IMR-90 (cell line): Measurements from ENCODE around the gene ETFB. TPM values are rescaled to one million over a fixed set of nuclear protein-coding genes. Genes with fewer than 3 reads are reported as not detected.

Source experiments
- ATAC-seq: fragments of 200-7000 bp; cut with Tn5 transposase; 2 replicates; pipeline ENCODE4 v1.9.1; 2020; ENCODE audit warnings: low read depth, mild to moderate bottlenecking, moderate library complexity
- BruUV-seq: library from RNA; stranded (reverse); fragments of 400-500 nt; replicated peaks from 2 replicates; lab custom pipeline; 2021; lab: Mats Ljungman, UMichigan
- CTCF ChIA-PET: fragments of 300-600 bp; formaldehyde crosslinking; extraction: SDS; loops from one replicate; lab custom pipeline; 2021; ENCODE audit warnings: antibody characterized with exemption; lab: Yijun Ruan, JAX
- POLR2A ChIA-PET: fragments of 300-600 bp; sonication (Branson Sonifier 250); formaldehyde crosslinking; loops from one replicate; lab custom pipeline; 2022; ENCODE audit warnings: antibody characterized with exemption; ENCODE audit not compliant: unreplicated experiment; lab: Charles Lee
- DNase-seq: peaks from one replicate; pipeline ENCODE4 v3.0.0; 2013
- H2AFZ ChIP-seq: replicated peaks from 2 replicates; pipeline ENCODE3; 2013; ENCODE audit warnings: low read length, mild to moderate bottlenecking; ENCODE audit not compliant: poor library complexity
- H2AK5ac ChIP-seq: 2 replicates; pipeline ENCODE4 v1.6.1; 2013; ENCODE audit warnings: low read depth, low read length, inconsistent platforms
- H2AK9ac ChIP-seq: replicated peaks from 2 replicates; pipeline ENCODE3; 2013; ENCODE audit warnings: mild to moderate bottlenecking, low read depth, low read length, moderate library complexity; ENCODE audit not compliant: poor library complexity
- H2BK120ac ChIP-seq: 2 replicates; pipeline ENCODE4 v1.6.1; 2013; ENCODE audit warnings: low read depth, low read length, inconsistent platforms
- H2BK15ac ChIP-seq: 3 replicates; pipeline ENCODE4 v1.6.1; 2013; ENCODE audit warnings: low read depth, low read length, inconsistent platforms
- H2BK20ac ChIP-seq: 2 replicates; pipeline ENCODE4 v1.6.1; 2013; ENCODE audit warnings: low read depth, mild to moderate bottlenecking, inconsistent platforms, low read length, moderate library complexity
- H2BK5ac ChIP-seq: 2 replicates; pipeline ENCODE4 v1.6.1; 2013; ENCODE audit warnings: mild to moderate bottlenecking, low read depth, low read length, inconsistent platforms; ENCODE audit not compliant: poor library complexity, severe bottlenecking
- H3K14ac ChIP-seq: replicated peaks from 2 replicates; pipeline ENCODE4 v1.6.1; 2013; ENCODE audit warnings: low read depth, low read length, inconsistent platforms
- H3K18ac ChIP-seq: 2 replicates; pipeline ENCODE4 v1.6.1; 2013; ENCODE audit warnings: low read depth, low read length, control low read depth
- H3K23ac ChIP-seq: 2 replicates; pipeline ENCODE4 v1.6.1; 2013; ENCODE audit warnings: low read depth, low read length, inconsistent platforms
- H3K27ac ChIP-seq: 2 replicates; pipeline ENCODE4 v1.5.1; 2013; ENCODE audit warnings: mild to moderate bottlenecking, control low read depth, low read length; ENCODE audit not compliant: insufficient read depth
- H3K27me3 ChIP-seq: 2 replicates; pipeline ENCODE4 v1.6.1; 2013; ENCODE audit warnings: low read length; ENCODE audit not compliant: control insufficient read depth, insufficient read depth
- H3K36me3 ChIP-seq: 2 replicates; pipeline ENCODE4 v1.6.1; 2013; ENCODE audit warnings: low read length, mixed read lengths; ENCODE audit not compliant: control insufficient read depth, insufficient read depth
- H3K4ac ChIP-seq: 2 replicates; pipeline ENCODE4 v1.6.1; 2013; ENCODE audit warnings: low read depth, low read length, inconsistent platforms
- H3K4me1 ChIP-seq: 2 replicates; pipeline ENCODE4 v1.6.1; 2013; ENCODE audit warnings: low read length, mixed read lengths; ENCODE audit not compliant: control insufficient read depth, insufficient read depth
- H3K4me2 ChIP-seq: 2 replicates; pipeline ENCODE4 v1.6.1; 2013; ENCODE audit warnings: low read depth, mild to moderate bottlenecking, control low read depth, low read length, moderate library complexity
- H3K4me3 ChIP-seq: 2 replicates; pipeline ENCODE4 v1.5.1; 2013; ENCODE audit warnings: low read depth, mild to moderate bottlenecking, control low read depth, low read length, moderate library complexity; ENCODE audit not compliant: insufficient read depth
- H3K56ac ChIP-seq: 2 replicates; pipeline ENCODE4 v1.6.1; 2013; ENCODE audit warnings: low read length, inconsistent platforms; ENCODE audit not compliant: insufficient read depth; ENCODE audit errors: extremely low read depth
- H3K79me1 ChIP-seq, 2 experiments: 2 replicates each; pipeline ENCODE4 v1.6.1; 2013; ENCODE audit warnings: low read length in 2 of 2, inconsistent platforms in 1 of 2, low read depth in 1 of 2
- H3K9ac ChIP-seq: 2 replicates; pipeline ENCODE4 v1.6.1; 2013; ENCODE audit warnings: low read depth, low read length, control low read depth
- H3K9me1 ChIP-seq: 2 replicates; pipeline ENCODE4 v1.6.1; 2013; ENCODE audit warnings: low read length, inconsistent platforms; ENCODE audit not compliant: insufficient read depth
- H3K9me3 ChIP-seq: 2 replicates; pipeline ENCODE4 v1.6.1; 2013; ENCODE audit warnings: low read length; ENCODE audit not compliant: control insufficient read depth, insufficient read depth
- H4K20me1 ChIP-seq: 2 replicates; pipeline ENCODE4 v1.6.1; 2013; ENCODE audit warnings: low read length, inconsistent platforms; ENCODE audit not compliant: insufficient read depth
- H4K5ac ChIP-seq: 2 replicates; pipeline ENCODE4 v1.6.1; 2013; ENCODE audit warnings: mild to moderate bottlenecking, low read depth, low read length, control low read depth
- H4K8ac ChIP-seq, 2 experiments: 2 replicates each; pipeline ENCODE4 v1.6.1; 2013; ENCODE audit warnings: low read depth in 2 of 2, low read length in 2 of 2, control low read depth in 1 of 2, inconsistent platforms in 1 of 2
- H4K91ac ChIP-seq: 2 replicates; pipeline ENCODE4 v1.6.1; 2013; ENCODE audit warnings: low read depth, low read length, inconsistent platforms; ENCODE audit not compliant: insufficient read depth
- BHLHE40 ChIP-seq: fragments of 150-350 bp; IDR thresholded peaks from 2 replicates; pipeline ENCODE4 v1.6.1; 2016; ENCODE audit warnings: mild to moderate bottlenecking, low read depth, low read length
- CEBPB ChIP-seq: IDR thresholded peaks from 2 replicates; pipeline ENCODE4 v1.6.1; 2012; ENCODE audit warnings: low read depth, low read length, improper control_type of control experiment
- CHD1 ChIP-seq: IDR thresholded peaks from 2 replicates; pipeline ENCODE4 v1.6.1; 2012; ENCODE audit warnings: low read depth, low read length, improper control_type of control experiment
- FOS ChIP-seq: fragments of 150-350 bp; IDR thresholded peaks from 2 replicates; pipeline ENCODE4 v1.6.1; 2016; ENCODE audit warnings: low read depth, low read length
- MAFK ChIP-seq: IDR thresholded peaks from 2 replicates; pipeline ENCODE4 v1.6.1; 2012; ENCODE audit warnings: low read depth, low read length, improper control_type of control experiment
- MXI1 ChIP-seq: IDR thresholded peaks from 2 replicates; pipeline ENCODE4 v1.6.1; 2012; ENCODE audit warnings: low read depth, mild to moderate bottlenecking, low read length, moderate library complexity, borderline replicate concordance
- NFE2L2 ChIP-seq: fragments of 150-350 bp; IDR thresholded peaks from 2 replicates; pipeline ENCODE4 v1.6.1; 2016; ENCODE audit warnings: low read depth, mild to moderate bottlenecking, low read length
- POLR2A ChIP-seq: IDR thresholded peaks from 2 replicates; pipeline ENCODE4 v1.6.1; 2012; ENCODE audit warnings: mild to moderate bottlenecking, low read depth, low read length
- RAD21 ChIP-seq: IDR thresholded peaks from 2 replicates; pipeline ENCODE4 v1.6.1; 2012; ENCODE audit warnings: low read length, improper control_type of control experiment
- RCOR1 ChIP-seq: IDR thresholded peaks from 2 replicates; pipeline ENCODE4 v1.6.1; 2012; ENCODE audit warnings: mild to moderate bottlenecking, low read length, improper control_type of control experiment; ENCODE audit not compliant: insufficient replicate concordance
- RFX5 ChIP-seq: IDR thresholded peaks from 2 replicates; pipeline ENCODE4 v1.8.0; 2012; ENCODE audit warnings: low read depth, mild to moderate bottlenecking, low read length, moderate library complexity
- SMC3 ChIP-seq: fragments of 150-350 bp; IDR thresholded peaks from 2 replicates; pipeline ENCODE4 v1.6.1; 2016; ENCODE audit warnings: low read depth, mild to moderate bottlenecking, antibody characterized with exemption, low read length, moderate library complexity
- WGBS, 2 experiments: methylation state at CpG; one replicate each; pipeline versions ENCODE4 v1.1.5 to v1.1.7; 2013; ENCODE audit warnings: missing lambda C conversion rate in 2 of 2; ENCODE audit not compliant: insufficient read length in 1 of 2; ENCODE audit errors: extremely low coverage in 2 of 2; 5-methylcytosine and 5-hydroxymethylcytosine counted together
- dilution Hi-C: fragments of 300-500 bp; cut with HindIII; formaldehyde crosslinking; loops from one replicate; pipeline ENCODE4 v1.14.3; 2018; ENCODE audit warnings: low sequenced_read_pairs; ENCODE audit not compliant: unreplicated experiment
- in situ Hi-C: fragments of 300-500 bp; cut with MboI; formaldehyde crosslinking; loops from 3 replicates; pipeline ENCODE4 v1.14.3; 2019; ENCODE audit warnings: low sequenced_read_pairs, inconsistent platforms, mixed read lengths
- intact Hi-C: fragments of 100-400 bp; cut with micrococcal nuclease; formaldehyde crosslinking; loops from 2 replicates; pipeline ENCODE4 v1.10.0; 2022
- polyA plus RNA-seq, 3 experiments: library from polyadenylated mRNA; depleted of rRNA; stranded (reverse); fragments of >200 nt; gene quantifications; 2 replicates each; pipeline ENCODE4 v1.2.3, GENCODE V29; 2012; ENCODE audit warnings: low replicate concordance in 1 of 3
- total RNA-seq: library from RNA; depleted of rRNA; stranded (reverse); fragments of >200 nt; gene quantifications from 2 replicates; pipeline ENCODE4 v1.2.3, GENCODE V29; 2012
- TF ChIP-seq, protein P1 (sequence below): fragments of 150-350 bp; IDR thresholded peaks from 2 replicates; pipeline ENCODE4 v1.6.1; 2017; ENCODE audit warnings: mild to moderate bottlenecking, antibody characterized with exemption, low read length, low read depth

The ETFB gene
- total and polyA plus RNA-seq, 2 of the 4 experiments (the other 2 are of a cell fraction): 141 to 166 TPM

DNA sequence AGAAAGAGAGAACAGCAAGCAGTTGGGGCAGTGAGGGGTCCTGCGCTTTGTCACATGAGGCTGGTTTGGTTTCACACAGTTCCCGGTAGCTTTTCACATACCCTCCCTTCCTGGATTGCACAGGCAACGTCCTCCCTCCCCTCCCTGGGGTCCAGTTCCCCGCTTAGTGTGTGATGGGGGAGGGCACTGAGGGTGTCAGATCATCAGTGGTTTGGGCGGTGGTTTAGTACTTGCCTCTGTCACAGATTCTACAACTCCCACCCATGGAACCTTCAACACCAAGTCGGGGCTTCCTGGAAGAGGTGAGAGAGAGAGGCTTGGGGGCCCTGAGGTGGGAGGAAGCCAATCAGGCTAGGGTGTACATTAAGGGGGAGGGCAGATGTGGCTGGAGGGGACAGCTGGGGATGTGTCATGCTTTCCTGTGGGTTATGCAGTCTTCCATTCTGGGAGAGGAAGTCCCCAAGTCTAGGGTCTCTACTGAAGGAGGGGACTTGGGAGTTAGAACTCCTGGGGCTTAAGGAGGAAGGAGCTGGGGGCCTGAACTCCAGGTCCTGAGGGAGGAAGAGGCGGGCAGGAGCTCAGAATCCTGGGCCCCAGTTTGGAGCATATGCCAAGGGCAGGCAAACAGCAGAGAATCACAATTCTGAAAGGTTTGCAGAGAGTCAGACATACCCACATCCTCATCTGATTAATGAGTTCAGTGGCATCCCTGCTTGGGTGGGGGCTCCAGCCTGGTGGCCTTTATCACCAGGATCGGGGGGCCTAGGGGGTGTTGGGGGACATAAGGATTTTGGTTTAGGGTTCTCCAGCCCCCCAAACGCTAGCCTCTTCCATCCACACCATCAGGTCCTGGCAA, 6.7 kb upstream of the ETFB start, which contains the start of gene NKG7:
TSS of gene NKG7 (minus strand) at position 6 of the 856 bp plus-strand sequence. CDS start 119 bp downstream, outside the sequence.
- H3K27ac ChIP-seq: no peak within 1 kb of the TSS
- in situ Hi-C loops: no loop called here
- H3K9me1 ChIP-seq: peaks cover 6% of the 10 kb centered on the region; the same call in 1 of the 2 replicates
- no peak within 1 kb of the TSS for H3K18ac ChIP-seq
- no peak within 1 kb of the TSS for H2BK15ac ChIP-seq
- intact Hi-C loops: no loop called here
- H2BK120ac ChIP-seq: no peak within 1 kb of the TSS
- H2AK5ac ChIP-seq: no peak within 1 kb of the TSS
- BruUV-seq: no TSS peak
- H3K36me3 ChIP-seq: no peaks in the 10 kb centered on the region
- H3K27me3 ChIP-seq: peaks cover 2% of the 10 kb centered on the region; the same call in 1 of the 2 replicates
- DNase-seq (no peak), ATAC-seq (no peak)
- WGBS, 2 experiments: no CpG with 5 or more reads among the region's 9 CpGs
- no peak within 1 kb of the TSS for H2BK20ac ChIP-seq
- H4K20me1 ChIP-seq: no peaks in the 10 kb centered on the region
- no peak within 1 kb of the TSS for H3K23ac ChIP-seq
- H3K9ac ChIP-seq: no peak within 1 kb of the TSS
- no peak within 1 kb of the TSS for H3K56ac ChIP-seq
- TF ChIP-seq SMC3 (no peak), POLR2A (no peak), CEBPB (no peak), CHD1 (no peak), RCOR1 (no peak), MXI1 (no peak), NFE2L2 (no peak), RFX5 (no peak), BHLHE40 (no peak), MAFK (no peak), RAD21 (no peak), FOS (no peak)
- TF ChIP-seq, protein P1, sequence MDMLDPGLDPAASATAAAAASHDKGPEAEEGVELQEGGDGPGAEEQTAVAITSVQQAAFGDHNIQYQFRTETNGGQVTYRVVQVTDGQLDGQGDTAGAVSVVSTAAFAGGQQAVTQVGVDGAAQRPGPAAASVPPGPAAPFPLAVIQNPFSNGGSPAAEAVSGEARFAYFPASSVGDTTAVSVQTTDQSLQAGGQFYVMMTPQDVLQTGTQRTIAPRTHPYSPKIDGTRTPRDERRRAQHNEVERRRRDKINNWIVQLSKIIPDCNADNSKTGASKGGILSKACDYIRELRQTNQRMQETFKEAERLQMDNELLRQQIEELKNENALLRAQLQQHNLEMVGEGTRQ: no peak
- CTCF ChIA-PET: no interaction called here
- peaks cover 0 to 9% of the 10 kb centered on the region in 2 experiments; a peak in 3 of 4 replicates for H3K79me1 ChIP-seq
- H2AK9ac ChIP-seq: peak within 1 kb of the TSS; percentile 65
- no peak within 1 kb of the TSS for H4K8ac ChIP-seq
- peaks cover 6% of the 10 kb centered on the region for H3K4me1 ChIP-seq
- no peak within 1 kb of the TSS for H4K5ac ChIP-seq
- H3K4ac ChIP-seq: no peak within 1 kb of the TSS
- no peak within 1 kb of the TSS for H3K4me3 ChIP-seq
- H3K4me2 ChIP-seq: no peak within 1 kb of the TSS
- H4K91ac ChIP-seq: no peak within 1 kb of the TSS
- H2BK5ac ChIP-seq: no peak within 1 kb of the TSS
- no peaks in the 10 kb centered on the region for H3K9me3 ChIP-seq
- POLR2A ChIA-PET: no interaction called here
- H3K14ac ChIP-seq: no peak within 1 kb of the TSS
- dilution Hi-C loops: no loop called here
- no peak within 1 kb of the TSS for H2AFZ ChIP-seq
